ENCODE data around the gene SDK1. TPM values are rescaled to one million over a fixed set of nuclear protein-coding genes. Genes with fewer than 3 reads are reported as not detected.

SDK1 gene
- total and polyA plus RNA-seq, 10 of the 15 experiments (the other 5 are each of a cell fraction or from before 2014, with no cell fraction given): 0.14 to 0.33 TPM; not detected in 8

DNA sequence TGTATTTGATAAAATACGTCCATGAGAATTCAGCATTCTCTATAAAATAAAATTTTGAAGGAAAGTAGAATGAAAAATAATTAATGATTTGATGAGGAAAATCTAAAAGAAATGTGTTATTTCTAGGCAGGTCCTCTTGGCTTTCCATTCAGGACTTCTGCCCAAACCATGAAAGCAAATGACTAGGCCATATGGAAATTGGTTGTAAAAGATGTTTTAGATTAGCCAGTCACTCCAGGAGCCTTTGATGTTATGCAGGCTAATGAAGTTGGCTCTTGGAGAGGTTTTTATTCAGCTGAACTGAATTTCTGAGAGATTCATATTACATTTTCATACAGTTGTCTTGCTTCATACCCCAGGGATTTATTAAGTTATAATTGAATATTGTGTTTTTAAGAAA lies 452.8 kb downstream of the SDK1 start:
- no peak overlapping the region for H3K9ac ChIP-seq (ENCODE audit: control insufficient read depth, insufficient read depth, low read length)
- no peaks in the 10 kb centered on the region for H3K79me2 ChIP-seq (ENCODE audit: control insufficient read depth, insufficient read depth, low read length)
- ChIA-PET POLR2A (no interaction called here), SMC1A (ENCODE audit: uncharacterized antibody, unreplicated experiment) (no interaction called here), RAD21 (ENCODE audit: unreplicated experiment) (no interaction called here), CTCF (no interaction called here)
- no peak for ATAC-seq
- no peaks in the 10 kb centered on the region for H3K36me3 ChIP-seq (ENCODE audit: control insufficient read depth in 2 of 2, insufficient read depth in 2 of 2, low read length in 1 of 2)
- H3K4me1 ChIP-seq (ENCODE audit: control insufficient read depth, insufficient read depth, low read length): no peaks in the 10 kb centered on the region
- H3K27ac ChIP-seq (ENCODE audit: control insufficient read depth, insufficient read depth): no peak overlapping the region
- BruUV-seq (replicated peaks): no TSS peak
- no peak overlapping the region for H2AFZ ChIP-seq (ENCODE audit: control insufficient read depth, low read depth, low read length)
- DNase-seq (ENCODE audit: low read depth, low spot score): no peak
- no peaks in the 10 kb centered on the region for H3K27me3 ChIP-seq (replicated peaks in 1 of 2; ENCODE audit: control insufficient read depth in 2 of 2, insufficient read depth in 2 of 2, low read length in 1 of 2)
- 80% methylated on average over 1 of the region's 1 CpG for WGBS (ENCODE audit: insufficient coverage, insufficient replicate concordance, low lambda C conversion rate, missing lambda C conversion rate)
- no peaks in the 10 kb centered on the region; the same call in 2 of the 3 replicates for H3K9me3 ChIP-seq (replicated peaks; ENCODE audit: control insufficient read depth, insufficient read depth, low read length)
- H3K4me3 ChIP-seq: no peak overlapping the region
- H3K4me2 ChIP-seq (ENCODE audit: control insufficient read depth, insufficient read depth): no peak overlapping the region
- H4K20me1 ChIP-seq (ENCODE audit: control insufficient read depth, insufficient read depth): no peaks in the 10 kb centered on the region
- TF ChIP-seq CBX3 (IDR thresholded peaks at IDR 0.05; ENCODE audit: borderline replicate concordance, low read depth) (no peak), RFX5 (IDR thresholded peaks at IDR 0.05; ENCODE audit: low read depth, low read length) (no peak), RUNX3 (IDR thresholded peaks at IDR 0.05; ENCODE audit: low read length) (no peak), TAF1 (IDR thresholded peaks at IDR 0.05; ENCODE audit: borderline replicate concordance, low read depth, low read length) (no peak), CBX5 (IDR thresholded peaks at IDR 0.05; ENCODE audit: low read depth) (no peak), STAT1 (conservative IDR thresholded peaks at IDR 0.05) (no peak), NR2C2 (IDR thresholded peaks at IDR 0.05; ENCODE audit: borderline replicate concordance, control insufficient read depth, insufficient read length, low read depth) (no peak), RELA (IDR thresholded peaks at IDR 0.05; ENCODE audit: borderline replicate concordance, partially characterized antibody) (no peak), ATF2 (IDR thresholded peaks at IDR 0.05; ENCODE audit: low read length) (no peak), MLLT1 (IDR thresholded peaks at IDR 0.05) (no peak), NFXL1 (IDR thresholded peaks at IDR 0.05; ENCODE audit: borderline replicate concordance) (no peak), RB1 (IDR thresholded peaks at IDR 0.05; ENCODE audit: borderline replicate concordance) (no peak), NR2C1 (IDR thresholded peaks at IDR 0.05) (no peak), SIN3A (IDR thresholded peaks at IDR 0.05; ENCODE audit: low read depth, low read length) (no peak), TBL1XR1 (IDR thresholded peaks at IDR 0.05; ENCODE audit: low read depth, low read length) (no peak), IKZF2 (IDR thresholded peaks at IDR 0.05) (no peak), YY1 (IDR thresholded peaks at IDR 0.05; ENCODE audit: low read depth, low read length) (no peak), TCF12 (IDR thresholded peaks at IDR 0.05; ENCODE audit: low read depth, low read length) (no peak)
- TF ChIP-seq, protein P1, sequence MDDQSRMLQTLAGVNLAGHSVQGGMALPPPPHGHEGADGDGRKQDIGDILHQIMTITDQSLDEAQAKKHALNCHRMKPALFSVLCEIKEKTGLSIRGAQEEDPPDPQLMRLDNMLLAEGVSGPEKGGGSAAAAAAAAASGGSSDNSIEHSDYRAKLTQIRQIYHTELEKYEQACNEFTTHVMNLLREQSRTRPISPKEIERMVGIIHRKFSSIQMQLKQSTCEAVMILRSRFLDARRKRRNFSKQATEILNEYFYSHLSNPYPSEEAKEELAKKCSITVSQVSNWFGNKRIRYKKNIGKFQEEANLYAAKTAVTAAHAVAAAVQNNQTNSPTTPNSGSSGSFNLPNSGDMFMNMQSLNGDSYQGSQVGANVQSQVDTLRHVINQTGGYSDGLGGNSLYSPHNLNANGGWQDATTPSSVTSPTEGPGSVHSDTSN (IDR thresholded peaks at IDR 0.05; ENCODE audit: insufficient replicate concordance, low read depth, low read length): no peak
- TF ChIP-seq, protein P2, sequence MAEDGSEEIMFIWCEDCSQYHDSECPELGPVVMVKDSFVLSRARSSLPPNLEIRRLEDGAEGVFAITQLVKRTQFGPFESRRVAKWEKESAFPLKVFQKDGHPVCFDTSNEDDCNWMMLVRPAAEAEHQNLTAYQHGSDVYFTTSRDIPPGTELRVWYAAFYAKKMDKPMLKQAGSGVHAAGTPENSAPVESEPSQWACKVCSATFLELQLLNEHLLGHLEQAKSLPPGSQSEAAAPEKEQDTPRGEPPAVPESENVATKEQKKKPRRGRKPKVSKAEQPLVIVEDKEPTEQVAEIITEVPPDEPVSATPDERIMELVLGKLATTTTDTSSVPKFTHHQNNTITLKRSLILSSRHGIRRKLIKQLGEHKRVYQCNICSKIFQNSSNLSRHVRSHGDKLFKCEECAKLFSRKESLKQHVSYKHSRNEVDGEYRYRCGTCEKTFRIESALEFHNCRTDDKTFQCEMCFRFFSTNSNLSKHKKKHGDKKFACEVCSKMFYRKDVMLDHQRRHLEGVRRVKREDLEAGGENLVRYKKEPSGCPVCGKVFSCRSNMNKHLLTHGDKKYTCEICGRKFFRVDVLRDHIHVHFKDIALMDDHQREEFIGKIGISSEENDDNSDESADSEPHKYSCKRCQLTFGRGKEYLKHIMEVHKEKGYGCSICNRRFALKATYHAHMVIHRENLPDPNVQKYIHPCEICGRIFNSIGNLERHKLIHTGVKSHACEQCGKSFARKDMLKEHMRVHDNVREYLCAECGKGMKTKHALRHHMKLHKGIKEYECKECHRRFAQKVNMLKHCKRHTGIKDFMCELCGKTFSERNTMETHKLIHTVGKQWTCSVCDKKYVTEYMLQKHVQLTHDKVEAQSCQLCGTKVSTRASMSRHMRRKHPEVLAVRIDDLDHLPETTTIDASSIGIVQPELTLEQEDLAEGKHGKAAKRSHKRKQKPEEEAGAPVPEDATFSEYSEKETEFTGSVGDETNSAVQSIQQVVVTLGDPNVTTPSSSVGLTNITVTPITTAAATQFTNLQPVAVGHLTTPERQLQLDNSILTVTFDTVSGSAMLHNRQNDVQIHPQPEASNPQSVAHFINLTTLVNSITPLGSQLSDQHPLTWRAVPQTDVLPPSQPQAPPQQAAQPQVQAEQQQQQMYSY (CRISPR knock-in tag; IDR thresholded peaks at IDR 0.05): no peak
- intact Hi-C loops (cut with micrococcal nuclease; ENCODE audit: unreplicated experiment): no loop called here
- no peak for FAIRE-seq
- in situ Hi-C loops (cut with MboI): no loop called here

Data from GM12878 (cell line).